Activated CD4-positive, alpha-beta T cell treated with anti-CD3 and anti-CD28 coated beads, Interleukin-2, Interleukin-4, amounts not matched to agents 100 ng/mL and 50 ng/mL, durations not matched to agents 16 hours and 8 hours (primary cell): ENCODE results near the gene TNIP1.

ENCODE experiments used
- DNase-seq: peaks from one replicate; pipeline ENCODE4 v3.0.0-alpha.2; 2020; ENCODE audit warnings: low spot score

TNIP1 gene

GRCh38 chr5:151106043-151106442 lies 25.2 kb upstream of the TNIP1 start:
- DNase-seq: no peak

DNA sequence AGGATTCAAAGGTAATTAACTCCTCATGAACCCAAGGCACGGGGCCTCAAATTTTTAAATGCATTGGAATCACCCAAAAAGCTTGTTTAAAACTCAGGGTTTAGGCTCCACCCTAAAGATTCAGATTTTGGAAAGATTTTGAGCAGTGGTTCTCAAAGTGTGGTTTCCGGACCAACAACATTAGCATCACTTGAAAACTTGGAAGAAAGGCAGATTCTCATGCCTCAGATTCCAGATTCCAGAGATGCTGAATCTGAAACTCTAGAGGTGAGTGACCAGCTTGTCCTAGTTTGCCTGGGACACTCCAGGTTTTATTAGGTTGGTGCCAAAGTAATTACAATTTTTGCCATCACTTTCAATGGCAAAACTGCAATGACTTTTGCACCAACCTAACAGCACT lies 24.7 kb upstream of the TNIP1 start:
- no peak for DNase-seq

DNA sequence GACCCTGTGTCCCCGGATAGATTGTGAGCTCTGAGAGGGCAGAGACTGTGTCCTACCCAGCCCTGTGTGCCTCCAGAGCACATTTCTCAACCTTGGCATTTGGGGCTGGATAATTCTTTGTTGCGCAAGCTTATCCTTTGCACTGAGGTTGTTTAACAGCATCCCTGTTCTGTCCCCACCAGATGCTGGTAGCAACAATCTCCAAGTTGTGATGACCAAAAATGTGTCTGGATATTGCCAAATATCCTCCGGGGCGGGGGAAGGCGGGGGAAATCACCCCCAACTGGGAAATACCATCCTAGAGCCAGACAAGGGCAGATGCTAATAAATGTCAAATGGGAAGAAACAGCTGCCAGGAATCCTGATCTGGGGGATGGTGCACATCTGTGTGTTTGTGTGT lies 24.0 kb upstream of the TNIP1 start:
- DNase-seq: no peak

- no peak for DNase-seq
Observed at GRCh38 chr5:151101746-151102145, 20.9 kb upstream of the TNIP1 start.

DNA sequence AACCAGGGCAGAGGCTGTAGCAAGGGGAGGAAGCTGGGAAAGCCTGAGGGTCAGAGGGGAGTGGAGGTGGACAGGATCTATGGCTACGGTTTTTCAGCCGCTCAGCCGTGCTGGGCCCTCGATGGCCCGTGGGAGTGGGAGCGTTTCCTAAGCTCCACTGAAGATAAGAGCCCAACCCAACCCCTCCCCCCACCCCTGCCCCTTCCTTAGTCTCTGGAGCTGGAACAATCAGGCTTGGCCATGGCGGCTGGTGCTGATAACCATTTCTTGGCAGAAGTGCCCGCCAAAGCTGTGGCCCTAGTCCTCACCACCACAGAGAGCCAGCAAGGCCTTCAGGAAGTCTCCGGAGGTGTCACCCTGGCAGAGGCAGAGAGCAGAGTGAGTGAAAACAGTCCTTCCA lies 20.3 kb upstream of the TNIP1 start:
- no peak for DNase-seq

DNA sequence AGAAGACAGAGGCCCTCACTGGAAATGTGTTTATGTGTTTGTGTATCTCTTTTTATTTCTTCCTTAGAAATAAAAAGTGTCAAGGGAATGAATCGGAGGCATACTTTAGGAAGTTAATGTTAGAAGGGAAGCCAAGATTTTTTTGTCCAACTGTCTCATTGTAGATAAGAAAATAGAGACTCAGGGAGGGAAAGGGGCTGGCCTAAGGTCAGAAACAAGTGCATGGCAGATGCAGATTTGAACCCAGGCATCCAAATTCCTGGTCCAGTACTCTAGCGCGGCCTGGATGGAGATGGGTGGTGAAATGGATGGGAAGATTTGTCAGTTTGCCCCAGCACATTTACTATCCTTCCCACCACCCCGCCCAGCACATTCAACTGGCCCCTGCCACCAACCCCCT lies 19.8 kb upstream of the TNIP1 start:
- DNase-seq: no peak

DNA sequence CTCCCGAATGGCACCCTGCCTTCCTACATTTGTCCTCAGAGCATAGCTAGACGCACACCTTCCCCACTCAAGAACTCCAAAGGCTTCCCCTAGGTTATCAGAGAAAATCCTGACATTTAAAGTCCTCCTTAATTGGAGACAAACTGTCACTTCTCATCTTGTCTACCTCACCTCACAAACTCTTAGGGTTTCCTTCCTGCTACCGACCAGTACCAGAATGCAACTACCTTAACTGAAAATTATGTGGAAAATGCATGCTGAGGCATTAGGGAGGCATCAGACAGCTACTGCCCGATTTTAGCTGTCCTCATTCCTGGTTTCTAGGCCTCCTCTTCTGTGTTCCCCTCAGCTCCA lies 17.9 kb upstream of the TNIP1 start:
- DNase-seq: no peak

DNA sequence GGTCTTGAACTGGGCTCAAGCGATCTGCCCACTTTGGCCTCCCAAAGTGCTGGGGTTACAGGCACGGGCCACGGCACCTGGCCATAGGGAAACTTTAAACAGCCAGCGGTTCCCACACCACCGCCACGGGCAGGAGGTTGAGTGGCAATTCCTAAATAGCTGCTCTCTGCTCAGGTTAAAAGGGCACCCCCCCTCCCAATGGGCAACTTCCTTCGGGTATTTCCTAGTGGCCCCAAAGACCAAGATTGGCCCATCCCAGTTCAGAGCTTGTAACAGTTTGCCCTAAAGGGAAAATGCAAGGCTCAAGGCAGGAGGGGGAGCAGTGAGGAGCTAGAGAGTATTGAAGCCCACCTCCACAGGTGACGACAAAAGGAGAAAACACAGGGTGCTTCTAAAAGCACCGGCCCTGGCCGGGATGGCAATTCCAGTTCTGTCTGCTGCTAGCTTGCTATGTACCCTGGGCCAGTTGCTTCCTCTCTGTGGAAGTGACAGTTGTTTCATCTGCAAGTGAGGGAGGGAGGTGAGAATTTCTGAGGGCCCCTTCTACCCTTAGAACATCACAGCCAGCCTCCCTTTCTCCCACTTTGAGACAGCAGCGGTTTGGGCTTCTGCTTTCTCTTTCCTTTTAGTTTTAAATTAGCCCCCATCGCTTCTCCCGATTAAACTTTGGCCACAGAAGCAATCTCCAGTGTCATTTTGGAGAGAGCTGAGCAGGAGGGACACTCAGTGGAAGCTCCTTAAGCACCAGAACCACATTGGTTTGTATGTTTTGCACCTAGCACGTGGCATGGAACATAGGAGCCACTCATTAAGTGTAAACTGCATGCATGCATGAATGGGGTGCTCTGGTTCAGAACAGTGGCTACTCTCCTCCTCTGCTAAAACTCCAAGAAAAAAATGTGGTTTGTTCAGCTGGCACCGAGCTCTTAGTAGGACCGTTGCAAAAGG lies 17.3 kb upstream of the TNIP1 start:
- peak; percentile 77 for DNase-seq

GRCh38 chr5:151097061-151097460 lies 16.2 kb upstream of the TNIP1 start:
- no peak for DNase-seq

DNA sequence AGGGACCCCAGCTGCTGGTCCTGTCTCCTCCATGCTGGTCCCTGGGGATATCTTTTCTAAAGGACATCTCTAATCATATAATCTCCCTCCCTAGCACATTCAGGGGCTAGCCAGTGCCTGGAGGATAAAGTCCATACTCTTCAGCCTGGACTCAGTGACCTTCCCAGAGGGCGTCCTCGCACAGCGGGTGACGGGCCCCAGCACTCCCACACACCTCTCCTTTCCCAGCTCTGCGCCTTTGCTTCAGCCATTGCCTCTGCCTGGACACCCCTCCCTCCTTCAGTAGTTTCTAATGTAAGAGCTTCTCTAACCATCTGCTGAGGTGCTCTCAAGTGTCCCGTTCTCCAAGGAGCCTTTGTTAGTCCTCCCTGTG lies 15.2 kb upstream of the TNIP1 start:
- DNase-seq: no peak

GRCh38 chr5:151095341-151096000 lies 14.6 kb upstream of the TNIP1 start:
- no peak for DNase-seq

DNA sequence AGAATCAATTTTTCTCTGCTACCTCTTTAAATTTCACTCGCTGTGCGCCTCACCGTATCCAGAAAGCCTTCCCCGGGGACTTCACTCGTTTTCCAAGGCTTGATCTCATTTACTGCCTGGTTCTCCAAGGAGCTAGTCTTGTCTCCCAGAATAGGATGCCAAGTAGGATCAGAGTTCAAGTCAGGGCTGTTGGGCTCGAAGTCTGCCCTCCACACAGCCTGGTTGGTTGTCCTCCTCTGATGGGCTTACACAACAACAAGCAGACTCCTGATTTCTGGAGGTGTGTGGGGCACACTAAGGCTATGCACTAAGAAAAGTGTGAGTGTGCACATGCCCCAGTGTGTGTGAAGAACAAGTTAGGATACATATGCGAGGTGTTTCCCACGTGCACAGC lies 14.0 kb upstream of the TNIP1 start:
- DNase-seq: no peak

- DNase-seq: peak; percentile 86
Observed at GRCh38 chr5:151094030-151094851, 13.4 kb upstream of the TNIP1 start.

DNA sequence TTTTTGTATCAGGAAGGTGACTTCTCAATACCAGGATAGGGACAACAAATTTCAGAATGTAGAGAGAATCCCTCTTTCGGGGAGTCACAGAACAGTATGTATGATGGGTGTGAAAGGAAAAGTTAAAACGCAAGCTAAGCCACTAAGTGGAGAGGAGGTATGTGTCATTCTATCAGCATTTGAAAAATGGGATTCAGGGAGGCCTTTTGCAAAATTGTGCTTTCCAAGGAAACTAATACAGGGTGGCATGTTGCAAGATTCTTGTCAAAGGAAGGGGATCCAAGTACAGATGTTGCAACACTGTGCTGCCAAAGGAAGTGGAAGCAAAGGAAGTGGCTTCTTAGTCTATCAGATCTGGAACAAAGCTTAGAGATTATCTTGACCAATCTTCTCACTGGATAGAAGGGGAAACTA lies 12.6 kb upstream of the TNIP1 start:
- peak; percentile 56 for DNase-seq

DNA sequence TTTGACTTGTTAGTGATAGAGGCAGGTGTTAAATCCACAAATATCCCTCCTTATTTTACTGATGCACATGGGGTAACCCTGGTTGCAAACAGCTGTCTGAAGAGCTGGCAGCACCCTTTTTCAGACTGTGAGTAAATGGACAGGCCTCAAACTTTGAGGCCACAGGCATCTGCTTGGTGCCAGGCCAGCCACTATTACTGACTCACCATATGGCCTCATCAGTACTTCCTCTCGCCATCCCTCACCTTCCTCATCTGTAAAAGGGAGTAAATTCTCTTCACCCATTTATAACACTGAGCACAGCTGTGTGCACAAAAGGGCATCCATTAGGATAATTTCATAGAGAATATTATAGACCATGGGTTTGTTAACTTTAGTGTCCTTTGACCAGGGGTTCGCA lies 11.9 kb upstream of the TNIP1 start:
- no peak for DNase-seq

DNA sequence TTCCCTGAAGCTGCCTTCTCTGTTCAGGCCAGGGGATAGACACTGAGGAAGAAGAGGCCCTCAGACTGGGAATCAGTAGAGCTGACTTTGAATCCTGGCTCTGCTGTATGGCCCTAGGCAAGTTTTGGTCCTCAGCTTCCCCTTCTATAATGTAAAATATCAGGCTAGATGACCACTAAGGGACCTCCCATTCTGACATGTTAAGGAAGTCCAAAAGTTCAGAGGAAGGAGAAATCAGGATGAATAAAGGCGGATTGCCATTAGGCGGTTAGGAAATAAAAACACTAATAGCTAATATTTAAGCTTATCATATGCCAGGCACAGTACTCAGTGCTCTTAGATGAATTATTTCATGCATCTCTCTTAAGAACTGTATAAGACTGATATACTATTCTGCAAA lies 8.9 kb upstream of the TNIP1 start:
- DNase-seq: no peak

DNA sequence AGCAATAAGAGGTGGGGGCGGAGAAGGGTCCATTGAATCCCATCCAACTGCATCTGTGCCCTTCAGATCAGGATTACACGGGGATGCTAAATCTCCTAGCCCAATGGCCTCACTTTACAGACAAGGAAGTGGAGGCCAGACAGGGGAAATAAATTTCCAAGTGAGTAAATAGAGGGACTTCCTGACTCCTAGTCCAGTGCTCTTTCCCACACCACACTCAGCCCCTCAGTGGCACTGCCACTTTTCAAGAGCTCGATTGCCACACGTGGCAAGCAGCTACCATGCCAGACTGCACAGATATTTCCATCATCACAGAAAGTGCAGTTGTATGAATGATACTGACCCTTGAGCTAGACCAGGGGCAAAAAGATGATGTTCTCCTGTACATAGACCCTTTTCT lies 8.2 kb upstream of the TNIP1 start:
- no peak for DNase-seq

DNA sequence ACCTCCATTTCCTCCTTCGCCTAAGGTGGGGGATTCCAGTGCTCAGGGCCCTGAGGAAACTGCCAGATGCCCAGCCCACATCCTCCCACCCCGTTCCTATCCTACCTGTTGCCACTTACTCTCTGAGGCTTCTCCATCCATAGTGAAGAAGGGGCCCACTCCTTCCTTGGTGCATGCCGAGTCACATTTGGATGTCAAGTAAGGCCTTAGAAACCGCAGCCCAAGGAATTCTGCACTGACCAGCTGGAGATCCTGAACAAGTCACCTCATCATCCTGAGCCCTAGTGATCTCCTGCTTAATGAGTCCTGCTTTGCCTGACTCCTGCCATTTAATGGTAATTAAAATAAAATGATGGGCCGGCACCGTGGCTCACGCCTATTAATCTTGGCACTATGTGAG lies 6.7 kb upstream of the TNIP1 start:
- no peak for DNase-seq

DNA sequence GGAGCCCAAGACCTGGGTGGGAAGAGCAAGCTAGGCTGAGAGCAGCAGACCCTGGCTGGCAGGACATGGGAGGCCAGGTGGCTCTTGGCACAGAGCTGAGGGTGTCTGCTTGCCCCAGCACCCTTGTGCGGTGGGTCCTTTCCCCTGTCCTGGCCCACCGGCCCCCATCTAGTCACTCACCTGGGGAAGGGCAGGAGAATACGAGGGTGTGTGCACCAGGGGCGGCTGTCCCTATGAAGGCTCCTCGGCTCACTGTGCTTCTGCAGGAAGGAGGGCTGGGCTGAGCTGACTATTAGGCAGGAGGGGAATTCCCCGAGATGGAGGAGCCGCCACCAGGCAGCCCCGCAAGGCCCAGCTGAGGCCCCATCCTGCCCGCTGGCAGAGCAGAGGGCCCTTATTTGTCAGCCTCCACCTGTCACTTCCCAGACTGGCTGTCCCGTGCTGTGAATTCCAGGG lies 6.1 kb upstream of the TNIP1 start:
- DNase-seq: peak; percentile 77

- no peak for DNase-seq
Observed at GRCh38 chr5:151086192-151086869, 5.5 kb upstream of the TNIP1 start.

DNA sequence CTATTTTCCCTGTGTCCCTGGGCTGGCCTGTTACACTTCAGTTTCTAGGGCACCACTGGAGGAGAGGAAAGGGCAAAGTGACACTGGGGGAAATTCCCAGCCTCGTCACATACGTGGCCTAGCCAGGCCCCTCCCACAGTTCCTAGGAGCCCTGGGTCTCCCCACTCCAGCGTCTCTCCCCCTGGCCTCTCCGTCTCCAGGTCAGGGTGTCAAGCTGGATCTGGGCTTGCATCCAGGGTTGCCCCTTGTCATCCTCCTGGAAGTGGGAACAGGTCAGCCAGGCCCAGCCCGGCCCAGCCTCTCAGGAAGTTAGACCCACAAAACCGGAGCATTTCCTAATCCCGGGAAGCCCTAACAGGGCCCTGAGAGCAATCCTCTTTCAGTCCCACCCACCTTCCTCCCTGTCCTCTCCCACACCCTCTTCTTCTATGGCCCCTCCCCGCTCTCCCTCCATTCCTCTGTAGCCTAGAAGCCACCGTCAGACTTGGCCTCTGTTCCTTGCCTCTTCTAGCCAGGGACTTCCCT lies 4.7 kb upstream of the TNIP1 start:
- peak; percentile 53 for DNase-seq

GRCh38 chr5:151084363-151084762 lies 3.5 kb upstream of the TNIP1 start:
- no peak for DNase-seq
